WI38 (cell line): ENCODE data around the gene CSAG1.
"Not testable (repeated sequence)": the region's sequence is repeated elsewhere in the genome, so short reads cannot be mapped to it uniquely, and the experiment has no call there.

Experiments used
- H3K4me3 ChIP-seq: 2 replicates; pipeline ENCODE4 v1.5.1; 2011; ENCODE audit warnings: low read depth, mild to moderate bottlenecking, control low read depth, low read length
- TF ChIP-seq, protein P1 (sequence below): IDR thresholded peaks from 2 replicates; pipeline ENCODE4 v1.5.1; 2012; ENCODE audit warnings: low read depth, mild to moderate bottlenecking, control low read depth, low read length

CSAG1 gene, protein sequence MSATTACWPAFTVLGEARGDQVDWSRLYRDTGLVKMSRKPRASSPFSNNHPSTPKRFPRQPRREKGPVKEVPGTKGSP

DNA sequence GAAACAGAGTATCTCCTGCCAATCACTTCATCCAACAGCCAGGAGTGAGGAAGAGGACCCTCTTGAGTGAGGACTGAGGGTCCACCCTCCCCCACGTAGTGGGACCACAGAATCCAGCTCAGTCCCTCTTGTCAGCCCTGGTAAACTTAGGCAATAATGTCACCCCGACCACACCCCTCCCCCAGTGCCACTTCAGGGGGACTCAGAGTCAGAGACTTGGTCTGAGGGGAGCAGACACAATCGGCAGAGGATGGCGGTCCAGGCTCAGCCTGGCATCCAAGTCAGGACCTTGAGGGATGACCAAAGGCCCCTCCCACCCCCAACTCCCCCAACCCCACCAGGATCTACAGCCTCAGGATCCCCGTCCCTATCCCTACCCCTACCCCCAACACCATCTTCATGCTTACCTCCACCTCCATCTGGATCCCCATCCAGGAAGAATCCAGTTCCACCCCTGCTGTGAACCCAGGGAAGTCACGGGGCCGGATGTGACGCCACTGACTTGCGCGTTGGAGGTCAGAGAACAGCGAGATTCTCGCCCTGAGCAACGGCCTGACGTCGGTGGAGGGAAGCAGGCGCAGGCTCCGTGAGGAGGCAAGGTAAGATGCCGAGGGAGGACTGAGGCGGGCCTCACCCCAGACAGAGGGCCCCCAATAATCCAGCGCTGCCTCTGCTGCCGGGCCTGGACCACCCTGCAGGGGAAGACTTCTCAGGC, at the start of gene CSAG1, which contains the start of gene MAGEA12:
Gene CSAG1 (minus strand): TSS at position 461 of the 715 bp plus-strand sequence. CDS start 1,261 bp downstream, outside the sequence.
Gene MAGEA12 (plus strand): TSS at position 497 of the 715 bp plus-strand sequence. CDS start 2,405 bp downstream, outside the sequence.
- TF ChIP-seq, protein P1, sequence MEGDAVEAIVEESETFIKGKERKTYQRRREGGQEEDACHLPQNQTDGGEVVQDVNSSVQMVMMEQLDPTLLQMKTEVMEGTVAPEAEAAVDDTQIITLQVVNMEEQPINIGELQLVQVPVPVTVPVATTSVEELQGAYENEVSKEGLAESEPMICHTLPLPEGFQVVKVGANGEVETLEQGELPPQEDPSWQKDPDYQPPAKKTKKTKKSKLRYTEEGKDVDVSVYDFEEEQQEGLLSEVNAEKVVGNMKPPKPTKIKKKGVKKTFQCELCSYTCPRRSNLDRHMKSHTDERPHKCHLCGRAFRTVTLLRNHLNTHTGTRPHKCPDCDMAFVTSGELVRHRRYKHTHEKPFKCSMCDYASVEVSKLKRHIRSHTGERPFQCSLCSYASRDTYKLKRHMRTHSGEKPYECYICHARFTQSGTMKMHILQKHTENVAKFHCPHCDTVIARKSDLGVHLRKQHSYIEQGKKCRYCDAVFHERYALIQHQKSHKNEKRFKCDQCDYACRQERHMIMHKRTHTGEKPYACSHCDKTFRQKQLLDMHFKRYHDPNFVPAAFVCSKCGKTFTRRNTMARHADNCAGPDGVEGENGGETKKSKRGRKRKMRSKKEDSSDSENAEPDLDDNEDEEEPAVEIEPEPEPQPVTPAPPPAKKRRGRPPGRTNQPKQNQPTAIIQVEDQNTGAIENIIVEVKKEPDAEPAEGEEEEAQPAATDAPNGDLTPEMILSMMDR = no peak
- H3K4me3 ChIP-seq = peak within 1 kb of the TSS; percentile 41

DNA sequence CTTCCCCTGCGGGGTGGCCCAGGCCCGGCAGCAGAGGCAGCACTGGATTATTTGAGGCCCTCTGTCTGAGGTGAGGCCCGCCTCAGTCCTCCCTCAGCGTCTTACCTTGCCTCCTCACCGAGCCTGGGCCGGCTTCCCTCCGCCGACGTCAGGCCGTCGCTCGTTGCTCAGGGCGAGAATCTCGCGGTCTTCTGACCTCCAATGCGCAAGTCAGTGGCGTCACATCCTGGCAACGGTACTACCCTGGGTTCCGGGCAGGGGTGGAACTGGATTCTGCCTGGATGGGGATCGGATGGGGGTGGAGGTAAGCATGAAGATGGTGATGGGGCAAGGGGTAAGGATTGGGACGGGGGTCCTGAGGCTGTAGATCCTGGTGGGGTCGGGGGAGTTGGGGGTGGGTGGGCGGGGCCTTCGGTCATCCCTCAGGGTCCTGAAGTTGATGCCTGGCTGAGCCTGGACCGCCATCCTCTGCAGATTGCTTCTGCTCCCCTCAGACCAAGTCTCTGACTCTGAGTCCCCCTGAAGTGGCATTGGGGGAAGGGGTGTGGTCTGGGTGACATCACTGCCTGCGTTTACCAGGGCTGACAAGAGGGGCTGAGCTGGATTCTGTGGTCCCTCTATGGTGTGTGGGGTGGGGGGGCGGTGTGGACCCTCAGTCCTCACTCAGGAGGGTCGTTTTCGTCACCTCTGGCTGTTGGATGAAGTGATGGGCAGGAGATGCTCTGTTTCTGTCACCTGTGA, 36.2 kb upstream of the CSAG1 start, which contains the start of gene MAGEA6:
Gene MAGEA6 (minus strand): TSS at position 141 of the 741 bp plus-strand sequence. CDS start 2,039 bp downstream, outside the sequence.
- not testable (repeated sequence) for H3K4me3 ChIP-seq

DNA sequence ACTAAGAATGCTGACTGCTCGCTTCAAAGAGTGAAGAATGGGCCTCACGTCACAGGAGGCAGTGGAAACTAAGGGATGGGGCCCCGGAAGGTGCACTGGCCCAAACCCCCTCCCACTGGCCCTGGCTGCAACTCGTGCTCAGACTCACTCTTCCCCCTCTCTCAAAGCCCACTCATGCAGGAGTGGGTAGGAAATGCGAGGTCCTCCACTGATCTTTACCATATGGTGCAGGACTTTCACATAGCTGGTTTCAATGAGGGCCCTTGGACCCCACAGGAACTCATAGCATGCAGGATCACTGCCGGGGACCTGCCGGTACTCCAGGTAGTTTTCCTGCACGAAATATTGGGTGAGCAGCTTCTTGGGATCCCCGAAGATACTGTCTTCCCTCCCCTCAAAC, 33.0 kb upstream of the CSAG1 start:
- H3K4me3 ChIP-seq = not testable (repeated sequence)

DNA sequence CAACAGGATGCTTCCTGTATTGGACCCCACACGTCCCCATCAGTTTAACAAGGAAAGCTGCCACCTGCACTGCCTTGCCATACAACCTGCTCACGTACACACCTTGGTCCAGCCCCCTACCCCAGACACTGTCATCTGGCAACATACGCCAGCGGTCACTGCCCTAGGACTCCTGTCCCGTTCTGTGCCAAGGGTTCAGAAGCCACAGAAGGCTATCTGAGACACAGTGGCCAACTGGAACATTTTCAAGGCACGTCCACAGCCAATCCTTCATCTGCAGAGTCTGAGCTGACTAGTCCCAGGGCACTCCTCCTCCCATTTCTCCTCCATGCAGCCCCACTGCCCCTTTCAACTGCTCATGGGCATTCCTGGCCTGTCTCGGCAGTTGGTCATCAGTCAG, 28.1 kb upstream of the CSAG1 start:
- H3K4me3 ChIP-seq = not testable (repeated sequence)

DNA sequence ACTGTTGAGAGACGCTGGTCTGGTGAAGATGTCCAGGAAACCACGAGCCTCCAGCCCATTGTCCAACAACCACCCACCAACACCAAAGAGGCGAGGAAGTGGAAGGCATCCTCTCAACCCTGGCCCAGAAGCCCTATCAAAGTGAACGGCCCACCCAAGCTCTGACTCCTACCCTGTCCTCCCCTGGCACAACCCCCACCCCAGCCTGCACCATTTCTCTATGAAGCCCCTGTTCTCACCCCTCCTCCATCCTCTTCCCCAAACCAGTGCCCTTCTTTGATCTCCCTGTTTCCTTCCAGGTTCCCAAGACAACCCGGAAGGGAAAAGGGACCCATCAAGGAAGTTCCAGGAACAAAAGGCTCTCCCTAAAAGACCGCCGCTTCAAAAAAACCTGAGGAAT, 26.0 kb upstream of the CSAG1 start:
- H3K4me3 ChIP-seq = not testable (repeated sequence)

DNA sequence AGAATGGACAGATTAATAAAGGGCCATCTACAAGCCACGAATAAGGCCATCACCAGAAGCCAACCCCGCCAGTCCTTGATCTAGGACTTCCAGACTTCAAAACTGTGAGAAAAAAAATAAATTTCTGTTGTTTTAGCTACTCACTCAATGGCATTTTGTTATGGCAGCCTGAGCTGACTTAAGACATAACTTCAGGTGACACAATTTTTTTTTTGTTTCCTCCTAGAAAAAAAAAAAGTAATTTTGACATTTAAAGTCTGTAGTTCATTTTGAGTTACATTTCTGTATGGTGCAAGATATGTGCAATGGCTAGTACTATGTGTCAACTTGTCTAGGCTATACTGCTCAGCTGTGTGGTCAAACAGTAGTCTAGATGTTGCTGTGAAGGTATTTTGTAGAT, 25.4 kb upstream of the CSAG1 start, which contains the start of gene CSAG3:
Gene CSAG3 (plus strand): TSS at position 301 of the 400 bp plus-strand sequence.
- H3K4me3 ChIP-seq = not testable (repeated sequence)

DNA sequence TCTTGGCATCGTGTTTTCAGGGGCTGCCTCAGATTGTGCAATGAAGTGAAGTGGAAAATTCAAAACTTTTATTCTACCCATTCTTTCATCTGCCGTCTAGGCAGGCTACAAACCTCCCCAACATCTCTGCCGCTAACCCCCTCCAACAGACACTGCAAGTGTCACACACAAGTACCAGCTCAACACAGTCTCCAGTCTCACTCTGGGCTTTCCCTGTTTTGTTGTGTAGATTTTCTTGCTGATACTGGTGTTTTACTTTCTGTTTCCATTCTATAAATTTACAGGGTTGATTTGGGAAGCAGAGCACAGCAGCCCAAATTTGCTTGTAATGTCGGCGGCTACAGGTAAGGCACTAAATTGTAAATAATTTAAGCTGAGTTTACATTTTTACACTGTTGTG, 21.4 kb upstream of the CSAG1 start:
- not testable (repeated sequence) for H3K4me3 ChIP-seq

DNA sequence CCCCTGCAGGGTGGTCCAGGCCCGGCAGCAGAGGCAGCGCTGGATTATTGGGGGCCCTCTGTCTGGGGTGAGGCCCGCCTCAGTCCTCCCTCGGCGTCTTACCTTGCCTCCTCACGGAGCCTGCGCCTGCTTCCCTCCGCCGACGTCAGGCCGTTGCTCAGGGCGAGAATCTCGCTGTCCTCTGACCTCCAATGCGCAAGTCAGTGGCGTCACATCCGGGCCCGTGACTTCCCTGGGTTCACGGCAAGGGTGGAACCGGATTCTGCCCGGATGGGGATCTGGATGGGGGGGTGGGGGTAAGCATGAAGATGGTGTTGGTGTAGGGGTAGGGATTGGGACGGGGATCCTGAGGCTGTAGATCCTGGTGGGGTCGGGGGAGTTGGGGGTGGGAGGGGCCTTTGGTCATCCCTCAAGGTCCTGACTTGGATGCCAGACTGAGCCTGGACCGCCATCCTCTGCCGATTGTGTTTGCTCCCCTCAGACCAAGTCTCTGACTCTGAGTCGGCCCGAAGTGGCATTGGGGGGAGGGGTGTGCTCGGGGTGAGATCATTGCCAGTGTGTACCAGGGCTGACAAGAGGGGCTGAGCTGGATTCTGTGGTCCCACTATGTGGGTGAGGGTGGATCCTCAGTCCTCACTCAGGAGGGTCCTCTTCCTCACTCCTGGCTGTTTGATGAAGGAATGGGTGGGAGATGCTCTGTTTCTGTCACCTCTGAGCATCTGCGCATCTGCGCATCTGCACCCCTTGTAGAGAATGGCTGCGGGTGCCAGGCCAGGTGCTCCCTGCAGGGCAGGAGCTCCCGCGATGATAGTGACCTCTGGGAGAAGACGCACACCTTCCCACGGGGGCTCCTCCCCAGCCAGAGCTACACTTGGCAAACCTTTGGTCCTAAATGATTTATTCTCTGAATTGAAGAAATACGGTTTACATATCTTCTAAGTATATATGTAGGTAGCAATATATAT, 20.4 kb upstream of the CSAG1 start, which contains the start of gene MAGEA2:
Gene MAGEA2 (minus strand): TSS at position 157 of the 965 bp plus-strand sequence. CDS start 2,479 bp downstream, outside the sequence.
- not testable (repeated sequence) for H3K4me3 ChIP-seq

DNA sequence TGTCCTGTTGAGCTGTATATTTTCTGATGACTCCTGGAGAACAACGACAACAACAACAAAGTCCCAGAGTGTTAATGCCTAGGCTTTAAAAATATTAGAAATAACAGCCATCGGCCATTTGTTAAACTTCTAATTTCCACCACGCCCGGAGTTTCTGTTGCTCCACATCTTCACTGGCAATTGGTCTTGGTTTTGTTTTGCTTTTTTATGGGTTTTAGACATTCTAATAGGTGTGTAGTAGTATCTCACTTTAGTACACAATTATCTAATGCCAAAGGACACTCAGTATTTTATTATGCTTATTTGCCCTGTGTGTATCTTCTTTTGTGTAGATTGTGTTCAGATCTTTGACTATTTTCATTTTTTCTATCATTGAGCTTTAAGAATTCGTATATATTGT, 5.0 kb upstream of the CSAG1 start:
- TF ChIP-seq, protein P1 = no peak
- H3K4me3 ChIP-seq = no peak overlapping the region

DNA sequence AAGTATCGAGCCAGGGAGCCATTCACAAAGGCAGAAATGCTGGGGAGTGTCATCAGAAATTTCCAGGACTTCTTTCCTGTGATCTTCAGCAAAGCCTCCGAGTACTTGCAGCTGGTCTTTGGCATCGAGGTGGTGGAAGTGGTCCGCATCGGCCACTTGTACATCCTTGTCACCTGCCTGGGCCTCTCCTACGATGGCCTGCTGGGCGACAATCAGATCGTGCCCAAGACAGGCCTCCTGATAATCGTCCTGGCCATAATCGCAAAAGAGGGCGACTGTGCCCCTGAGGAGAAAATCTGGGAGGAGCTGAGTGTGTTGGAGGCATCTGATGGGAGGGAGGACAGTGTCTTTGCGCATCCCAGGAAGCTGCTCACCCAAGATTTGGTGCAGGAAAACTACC, 3.0 kb upstream of the CSAG1 start:
- H3K4me3 ChIP-seq = not testable (repeated sequence)

DNA sequence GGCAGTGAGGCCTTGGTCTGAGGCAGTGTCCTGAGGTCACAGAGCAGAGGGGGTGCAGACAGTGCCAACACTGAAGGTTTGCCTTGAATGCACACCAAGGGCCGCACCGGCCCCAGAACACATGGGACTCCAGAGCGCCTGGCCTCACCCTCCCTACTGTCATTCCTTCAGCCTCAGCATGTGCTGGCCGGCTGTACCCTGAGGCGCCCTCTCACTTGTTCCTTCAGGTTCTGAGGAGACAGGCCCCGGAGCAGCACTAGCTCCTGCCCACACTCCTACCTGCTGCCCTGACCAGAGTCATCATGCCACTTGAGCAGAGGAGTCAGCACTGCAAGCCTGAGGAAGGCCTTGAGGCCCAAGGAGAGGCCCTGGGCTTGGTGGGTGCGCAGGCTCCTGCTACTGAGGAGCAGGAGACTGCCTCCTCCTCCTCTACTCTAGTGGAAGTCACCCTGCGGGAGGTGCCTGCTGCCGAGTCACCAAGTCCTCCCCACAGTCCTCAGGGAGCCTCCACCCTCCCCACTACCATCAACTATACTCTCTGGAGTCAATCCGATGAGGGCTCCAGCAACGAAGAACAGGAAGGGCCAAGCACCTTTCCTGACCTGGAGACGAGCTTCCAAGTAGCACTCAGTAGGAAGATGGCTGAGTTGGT, 2.5 kb upstream of the CSAG1 start:
- no peak overlapping the region for H3K4me3 ChIP-seq
- TF ChIP-seq, protein P1 = no peak
